IMR-90 (cell line): ENCODE measurements around the gene DDHD1. TPM values are rescaled to one million over a fixed set of nuclear protein-coding genes. Genes with fewer than 3 reads are reported as not detected.

Experiments
- ATAC-seq: fragments of 200-7000 bp; cut with Tn5 transposase; 2 replicates; pipeline ENCODE4 v1.9.1; 2020; ENCODE audit warnings: low read depth, mild to moderate bottlenecking, moderate library complexity
- BruUV-seq: library from RNA; stranded (reverse); fragments of 400-500 nt; replicated peaks from 2 replicates; lab custom pipeline; 2021; lab: Mats Ljungman, UMichigan
- CTCF ChIA-PET: fragments of 300-600 bp; formaldehyde crosslinking; extraction: SDS; loops from one replicate; lab custom pipeline; 2021; ENCODE audit warnings: antibody characterized with exemption; lab: Yijun Ruan, JAX
- POLR2A ChIA-PET: fragments of 300-600 bp; sonication (Branson Sonifier 250); formaldehyde crosslinking; loops from one replicate; lab custom pipeline; 2022; ENCODE audit warnings: antibody characterized with exemption; ENCODE audit not compliant: unreplicated experiment; lab: Charles Lee
- DNase-seq: peaks from one replicate; pipeline ENCODE4 v3.0.0; 2013
- H2AFZ ChIP-seq: replicated peaks from 2 replicates; pipeline ENCODE3; 2013; ENCODE audit warnings: low read length, mild to moderate bottlenecking; ENCODE audit not compliant: poor library complexity
- H2AK5ac ChIP-seq: 2 replicates; pipeline ENCODE4 v1.6.1; 2013; ENCODE audit warnings: low read depth, low read length, inconsistent platforms
- H2AK9ac ChIP-seq: replicated peaks from 2 replicates; pipeline ENCODE3; 2013; ENCODE audit warnings: mild to moderate bottlenecking, low read depth, low read length, moderate library complexity; ENCODE audit not compliant: poor library complexity
- H2BK120ac ChIP-seq: 2 replicates; pipeline ENCODE4 v1.6.1; 2013; ENCODE audit warnings: low read depth, low read length, inconsistent platforms
- H2BK15ac ChIP-seq: 3 replicates; pipeline ENCODE4 v1.6.1; 2013; ENCODE audit warnings: low read depth, low read length, inconsistent platforms
- H2BK20ac ChIP-seq: 2 replicates; pipeline ENCODE4 v1.6.1; 2013; ENCODE audit warnings: low read depth, mild to moderate bottlenecking, inconsistent platforms, low read length, moderate library complexity
- H2BK5ac ChIP-seq: 2 replicates; pipeline ENCODE4 v1.6.1; 2013; ENCODE audit warnings: mild to moderate bottlenecking, low read depth, low read length, inconsistent platforms; ENCODE audit not compliant: poor library complexity, severe bottlenecking
- H3K14ac ChIP-seq: replicated peaks from 2 replicates; pipeline ENCODE4 v1.6.1; 2013; ENCODE audit warnings: low read depth, low read length, inconsistent platforms
- H3K18ac ChIP-seq: 2 replicates; pipeline ENCODE4 v1.6.1; 2013; ENCODE audit warnings: low read depth, low read length, control low read depth
- H3K23ac ChIP-seq: 2 replicates; pipeline ENCODE4 v1.6.1; 2013; ENCODE audit warnings: low read depth, low read length, inconsistent platforms
- H3K27ac ChIP-seq: 2 replicates; pipeline ENCODE4 v1.5.1; 2013; ENCODE audit warnings: mild to moderate bottlenecking, control low read depth, low read length; ENCODE audit not compliant: insufficient read depth
- H3K27me3 ChIP-seq: 2 replicates; pipeline ENCODE4 v1.6.1; 2013; ENCODE audit warnings: low read length; ENCODE audit not compliant: control insufficient read depth, insufficient read depth
- H3K36me3 ChIP-seq: 2 replicates; pipeline ENCODE4 v1.6.1; 2013; ENCODE audit warnings: low read length, mixed read lengths; ENCODE audit not compliant: control insufficient read depth, insufficient read depth
- H3K4ac ChIP-seq: 2 replicates; pipeline ENCODE4 v1.6.1; 2013; ENCODE audit warnings: low read depth, low read length, inconsistent platforms
- H3K4me1 ChIP-seq: 2 replicates; pipeline ENCODE4 v1.6.1; 2013; ENCODE audit warnings: low read length, mixed read lengths; ENCODE audit not compliant: control insufficient read depth, insufficient read depth
- H3K4me2 ChIP-seq: 2 replicates; pipeline ENCODE4 v1.6.1; 2013; ENCODE audit warnings: low read depth, mild to moderate bottlenecking, control low read depth, low read length, moderate library complexity
- H3K4me3 ChIP-seq: 2 replicates; pipeline ENCODE4 v1.5.1; 2013; ENCODE audit warnings: low read depth, mild to moderate bottlenecking, control low read depth, low read length, moderate library complexity; ENCODE audit not compliant: insufficient read depth
- H3K56ac ChIP-seq: 2 replicates; pipeline ENCODE4 v1.6.1; 2013; ENCODE audit warnings: low read length, inconsistent platforms; ENCODE audit not compliant: insufficient read depth; ENCODE audit errors: extremely low read depth
- H3K79me1 ChIP-seq, 2 experiments: 2 replicates each; pipeline ENCODE4 v1.6.1; 2013; ENCODE audit warnings: low read length in 2 of 2, inconsistent platforms in 1 of 2, low read depth in 1 of 2
- H3K9ac ChIP-seq: 2 replicates; pipeline ENCODE4 v1.6.1; 2013; ENCODE audit warnings: low read depth, low read length, control low read depth
- H3K9me1 ChIP-seq: 2 replicates; pipeline ENCODE4 v1.6.1; 2013; ENCODE audit warnings: low read length, inconsistent platforms; ENCODE audit not compliant: insufficient read depth
- H3K9me3 ChIP-seq: 2 replicates; pipeline ENCODE4 v1.6.1; 2013; ENCODE audit warnings: low read length; ENCODE audit not compliant: control insufficient read depth, insufficient read depth
- H4K20me1 ChIP-seq: 2 replicates; pipeline ENCODE4 v1.6.1; 2013; ENCODE audit warnings: low read length, inconsistent platforms; ENCODE audit not compliant: insufficient read depth
- H4K5ac ChIP-seq: 2 replicates; pipeline ENCODE4 v1.6.1; 2013; ENCODE audit warnings: mild to moderate bottlenecking, low read depth, low read length, control low read depth
- H4K8ac ChIP-seq, 2 experiments: 2 replicates each; pipeline ENCODE4 v1.6.1; 2013; ENCODE audit warnings: low read depth in 2 of 2, low read length in 2 of 2, control low read depth in 1 of 2, inconsistent platforms in 1 of 2
- H4K91ac ChIP-seq: 2 replicates; pipeline ENCODE4 v1.6.1; 2013; ENCODE audit warnings: low read depth, low read length, inconsistent platforms; ENCODE audit not compliant: insufficient read depth
- CHD1 ChIP-seq: IDR thresholded peaks from 2 replicates; pipeline ENCODE4 v1.6.1; 2012; ENCODE audit warnings: low read depth, low read length, improper control_type of control experiment
- MAZ ChIP-seq: IDR thresholded peaks from 2 replicates; pipeline ENCODE4 v1.6.1; 2012; ENCODE audit warnings: low read depth, mild to moderate bottlenecking, low read length, improper control_type of control experiment, moderate library complexity, borderline replicate concordance
- MXI1 ChIP-seq: IDR thresholded peaks from 2 replicates; pipeline ENCODE4 v1.6.1; 2012; ENCODE audit warnings: low read depth, mild to moderate bottlenecking, low read length, moderate library complexity, borderline replicate concordance
- NFE2L2 ChIP-seq: fragments of 150-350 bp; IDR thresholded peaks from 2 replicates; pipeline ENCODE4 v1.6.1; 2016; ENCODE audit warnings: low read depth, mild to moderate bottlenecking, low read length
- POLR2A ChIP-seq: IDR thresholded peaks from 2 replicates; pipeline ENCODE4 v1.6.1; 2012; ENCODE audit warnings: mild to moderate bottlenecking, low read depth, low read length
- RAD21 ChIP-seq: IDR thresholded peaks from 2 replicates; pipeline ENCODE4 v1.6.1; 2012; ENCODE audit warnings: low read length, improper control_type of control experiment
- RCOR1 ChIP-seq: IDR thresholded peaks from 2 replicates; pipeline ENCODE4 v1.6.1; 2012; ENCODE audit warnings: mild to moderate bottlenecking, low read length, improper control_type of control experiment; ENCODE audit not compliant: insufficient replicate concordance
- WGBS, 2 experiments: methylation state at CpG; one replicate each; pipeline versions ENCODE4 v1.1.5 to v1.1.7; 2013; ENCODE audit warnings: missing lambda C conversion rate in 2 of 2; ENCODE audit not compliant: insufficient read length in 1 of 2; ENCODE audit errors: extremely low coverage in 2 of 2; 5-methylcytosine and 5-hydroxymethylcytosine counted together
- dilution Hi-C: fragments of 300-500 bp; cut with HindIII; formaldehyde crosslinking; loops from one replicate; pipeline ENCODE4 v1.14.3; 2018; ENCODE audit warnings: low sequenced_read_pairs; ENCODE audit not compliant: unreplicated experiment
- in situ Hi-C: fragments of 300-500 bp; cut with MboI; formaldehyde crosslinking; loops from 3 replicates; pipeline ENCODE4 v1.14.3; 2019; ENCODE audit warnings: low sequenced_read_pairs, inconsistent platforms, mixed read lengths
- intact Hi-C: fragments of 100-400 bp; cut with micrococcal nuclease; formaldehyde crosslinking; loops from 2 replicates; pipeline ENCODE4 v1.10.0; 2022
- polyA plus RNA-seq, 3 experiments: library from polyadenylated mRNA; depleted of rRNA; stranded (reverse); fragments of >200 nt; gene quantifications; 2 replicates each; pipeline ENCODE4 v1.2.3, GENCODE V29; 2012; ENCODE audit warnings: low replicate concordance in 1 of 3
- total RNA-seq: library from RNA; depleted of rRNA; stranded (reverse); fragments of >200 nt; gene quantifications from 2 replicates; pipeline ENCODE4 v1.2.3, GENCODE V29; 2012
- TF ChIP-seq, protein P1 (sequence below): fragments of 150-350 bp; IDR thresholded peaks from 2 replicates; pipeline ENCODE4 v1.6.1; 2017; ENCODE audit warnings: mild to moderate bottlenecking, antibody characterized with exemption, low read length, low read depth
- TF ChIP-seq, protein P2 (sequence below): fragments of 150-350 bp; IDR thresholded peaks from 2 replicates; pipeline ENCODE4 v1.6.1; 2016; ENCODE audit warnings: low read depth, mild to moderate bottlenecking, low read length, moderate library complexity, borderline replicate concordance

Gene DDHD1
- total and polyA plus RNA-seq, 2 of the 4 experiments (the other 2 are of a cell fraction) = 4.5 to 9.0 TPM

GRCh38 chr14:53183611-53184010 lies 30.5 kb upstream of the DDHD1 start:
- dilution Hi-C loops (no loop called here), intact Hi-C loops (no loop called here), in situ Hi-C loops (no loop called here)
- Histone ChIP-seq H2AK5ac (no peak overlapping the region), H3K4ac (no peak overlapping the region), H2BK120ac (no peak overlapping the region), H2BK5ac (no peak overlapping the region), H3K56ac (no peak overlapping the region), H4K5ac (no peak overlapping the region), H3K4me1 (no peaks in the 10 kb centered on the region), H3K14ac (no peak overlapping the region), H4K20me1 (no peaks in the 10 kb centered on the region), H2BK15ac (no peak overlapping the region), H3K36me3 (no peaks in the 10 kb centered on the region), H3K4me2 (no peak overlapping the region), H4K91ac (no peak overlapping the region), H3K4me3 (no peak overlapping the region), H4K8ac (no peak overlapping the region), H3K27me3 (peaks cover 11% of the 10 kb centered on the region), H3K18ac (no peak overlapping the region), H3K23ac (no peak overlapping the region), H2BK20ac (no peak overlapping the region), H3K9ac (no peak overlapping the region), H3K79me1 (no peaks in the 10 kb centered on the region), H2AFZ (no peak overlapping the region), H3K27ac (no peak overlapping the region), H2AK9ac (no peak overlapping the region), H3K9me3 (no peaks in the 10 kb centered on the region), H3K9me1 (no peaks in the 10 kb centered on the region)
- DNase-seq (no peak), ATAC-seq (no peak)
- POLR2A ChIA-PET = no interaction called here
- no CpG with 5 or more reads among the region's 2 CpGs for WGBS, 2 experiments
- no TSS peak for BruUV-seq
- CTCF ChIA-PET = no interaction called here
- TF ChIP-seq, protein P1, sequence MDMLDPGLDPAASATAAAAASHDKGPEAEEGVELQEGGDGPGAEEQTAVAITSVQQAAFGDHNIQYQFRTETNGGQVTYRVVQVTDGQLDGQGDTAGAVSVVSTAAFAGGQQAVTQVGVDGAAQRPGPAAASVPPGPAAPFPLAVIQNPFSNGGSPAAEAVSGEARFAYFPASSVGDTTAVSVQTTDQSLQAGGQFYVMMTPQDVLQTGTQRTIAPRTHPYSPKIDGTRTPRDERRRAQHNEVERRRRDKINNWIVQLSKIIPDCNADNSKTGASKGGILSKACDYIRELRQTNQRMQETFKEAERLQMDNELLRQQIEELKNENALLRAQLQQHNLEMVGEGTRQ = no peak
- TF ChIP-seq POLR2A (no peak), CHD1 (no peak), MAZ (no peak), RAD21 (no peak), MXI1 (no peak), NFE2L2 (no peak), RCOR1 (no peak)
- TF ChIP-seq, protein P2, sequence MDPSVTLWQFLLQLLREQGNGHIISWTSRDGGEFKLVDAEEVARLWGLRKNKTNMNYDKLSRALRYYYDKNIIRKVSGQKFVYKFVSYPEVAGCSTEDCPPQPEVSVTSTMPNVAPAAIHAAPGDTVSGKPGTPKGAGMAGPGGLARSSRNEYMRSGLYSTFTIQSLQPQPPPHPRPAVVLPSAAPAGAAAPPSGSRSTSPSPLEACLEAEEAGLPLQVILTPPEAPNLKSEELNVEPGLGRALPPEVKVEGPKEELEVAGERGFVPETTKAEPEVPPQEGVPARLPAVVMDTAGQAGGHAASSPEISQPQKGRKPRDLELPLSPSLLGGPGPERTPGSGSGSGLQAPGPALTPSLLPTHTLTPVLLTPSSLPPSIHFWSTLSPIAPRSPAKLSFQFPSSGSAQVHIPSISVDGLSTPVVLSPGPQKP = no peak
